ENCODE data around the gene TCEA3.

The TCEA3 gene

DNA sequence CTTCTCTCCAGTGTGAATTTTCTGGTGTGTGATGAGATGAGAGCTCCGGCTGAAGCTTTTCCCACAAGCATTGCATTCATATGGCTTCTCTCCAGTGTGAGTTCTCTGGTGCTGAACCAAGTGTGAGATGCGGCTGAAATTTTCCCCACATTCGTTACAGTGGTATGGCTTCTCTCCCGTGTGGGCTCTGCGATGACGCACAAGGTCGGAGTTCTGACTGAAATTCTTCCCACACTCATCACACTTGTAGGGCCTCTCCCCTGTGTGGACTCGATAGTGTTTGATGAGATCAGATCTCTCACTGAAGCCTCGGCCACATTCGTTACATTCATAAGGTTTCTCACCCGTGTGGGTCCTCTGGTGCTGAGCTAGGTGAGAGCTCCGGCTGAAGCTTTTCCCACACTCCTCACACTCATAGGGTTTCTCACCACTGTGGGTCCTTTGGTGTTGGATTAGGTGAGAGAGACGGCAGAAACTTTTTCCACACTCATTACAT, 62.3 kb downstream of the TCEA3 start:
- no peak for DNase-seq

DNA sequence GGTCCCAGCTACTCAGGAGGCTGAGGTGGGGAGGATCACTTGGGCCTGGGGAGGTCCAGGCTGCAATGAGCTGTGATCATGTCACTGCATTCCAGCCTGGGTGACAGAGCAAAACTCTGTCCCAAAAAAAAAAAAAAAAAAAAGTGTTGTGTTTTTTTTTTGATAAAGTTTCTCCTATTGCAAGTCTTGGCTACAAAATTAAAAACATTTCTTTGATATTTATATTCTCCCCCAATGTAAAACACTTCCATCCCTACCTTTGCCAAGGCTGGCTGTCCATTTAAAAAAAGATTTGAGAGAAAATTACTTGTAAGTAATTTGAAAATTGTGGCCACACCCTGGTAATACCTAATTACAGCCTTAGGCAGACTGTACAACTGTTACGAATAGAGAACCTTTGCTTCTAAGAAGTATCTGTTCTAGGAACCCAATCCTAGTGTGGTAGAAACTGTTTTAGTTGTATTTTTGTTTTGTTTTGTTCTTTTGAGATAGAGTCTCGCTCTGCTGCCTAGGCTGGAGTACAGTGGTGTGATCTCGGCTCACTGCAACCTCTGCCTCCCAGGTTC, 66.2 kb downstream of the TCEA3 start:
- DNase-seq, result no peak

DNA sequence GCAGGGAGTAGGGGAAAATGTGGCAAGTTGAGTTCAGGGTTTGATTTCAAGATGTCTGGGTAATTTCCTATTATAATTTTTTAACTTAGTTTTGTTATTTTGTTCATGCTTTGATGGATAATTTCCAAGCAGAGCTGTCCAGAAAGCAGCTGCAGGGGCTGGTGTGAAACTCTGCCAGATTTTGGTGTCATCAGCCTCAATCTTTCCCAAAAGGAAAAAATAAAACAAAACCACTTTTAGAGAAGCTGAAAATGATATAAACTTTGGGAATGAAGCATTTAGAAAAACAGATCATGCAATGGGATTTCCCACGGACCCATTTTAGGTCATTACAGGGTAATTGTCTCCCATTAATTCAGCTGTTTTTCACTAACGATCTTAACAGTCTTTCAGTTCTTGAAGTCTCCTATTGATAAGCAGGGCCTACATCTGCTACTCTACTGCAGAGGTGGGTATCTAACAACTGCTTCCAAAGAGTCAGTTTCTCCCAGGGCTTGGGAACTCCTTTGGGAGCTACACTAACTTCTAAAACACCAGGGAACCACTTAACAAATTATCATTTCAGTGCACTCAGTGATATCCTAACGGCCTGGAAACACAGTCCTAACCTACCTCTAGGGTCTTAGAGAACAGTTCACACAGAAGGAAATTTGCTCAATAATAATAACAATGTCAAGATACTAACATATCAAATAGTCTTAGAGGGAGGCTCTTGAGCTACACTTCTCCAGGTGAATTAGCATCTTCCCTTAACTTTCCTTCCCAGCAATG, 67.2 kb downstream of the TCEA3 start:
- DNase-seq, result no peak

DNA sequence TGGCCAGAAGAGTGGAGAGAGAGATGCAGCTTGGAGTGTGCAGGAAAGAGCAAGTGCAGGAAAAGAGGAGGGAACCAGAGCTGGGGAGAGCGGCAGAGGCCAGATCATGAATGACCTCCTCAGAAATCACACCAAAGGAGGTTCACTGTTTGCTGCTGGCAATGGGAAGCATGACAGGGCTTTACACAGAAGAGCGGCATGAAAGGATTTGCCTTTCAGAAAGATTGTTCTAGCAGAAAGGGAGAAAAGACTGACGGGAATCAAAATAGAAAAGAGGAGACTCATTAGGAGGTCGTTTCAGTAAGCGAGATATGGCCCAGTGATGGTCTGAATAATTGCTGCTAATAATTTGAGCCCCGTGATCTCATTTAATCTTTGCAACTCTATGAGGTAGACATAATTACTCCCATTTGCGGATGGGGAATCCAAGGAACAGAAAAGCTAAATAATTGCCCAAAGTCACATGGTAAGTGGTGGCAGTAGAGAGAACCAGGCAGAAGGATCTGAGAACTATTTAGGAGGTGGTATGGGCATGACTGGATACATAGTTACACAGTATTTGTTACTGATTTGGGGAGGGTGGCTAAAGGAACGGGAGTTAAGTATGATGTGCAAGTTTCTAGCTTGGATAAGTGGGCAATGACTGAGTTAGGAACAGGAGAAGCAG, 67.9 kb downstream of the TCEA3 start:
- no peak for DNase-seq

DNA sequence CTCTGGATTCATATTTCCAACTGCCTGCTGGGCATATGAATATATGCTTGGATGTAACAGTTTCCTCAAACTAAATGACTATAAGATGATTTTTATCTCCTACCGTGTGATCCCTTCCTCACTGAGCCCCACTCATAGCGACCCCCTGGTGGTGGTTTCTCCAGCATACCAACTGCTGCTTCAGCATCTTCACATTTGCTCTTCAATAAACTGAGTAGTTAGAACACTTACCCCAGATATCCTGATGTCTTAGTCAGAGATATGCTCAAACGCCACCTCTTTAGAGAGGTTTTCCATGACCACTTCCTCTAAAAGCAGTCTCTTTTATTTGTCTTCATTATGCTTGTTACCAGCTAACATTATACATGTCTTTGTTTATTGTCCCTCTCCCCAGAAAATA, 70.3 kb downstream of the TCEA3 start:
- DNase-seq, result no peak

DNA sequence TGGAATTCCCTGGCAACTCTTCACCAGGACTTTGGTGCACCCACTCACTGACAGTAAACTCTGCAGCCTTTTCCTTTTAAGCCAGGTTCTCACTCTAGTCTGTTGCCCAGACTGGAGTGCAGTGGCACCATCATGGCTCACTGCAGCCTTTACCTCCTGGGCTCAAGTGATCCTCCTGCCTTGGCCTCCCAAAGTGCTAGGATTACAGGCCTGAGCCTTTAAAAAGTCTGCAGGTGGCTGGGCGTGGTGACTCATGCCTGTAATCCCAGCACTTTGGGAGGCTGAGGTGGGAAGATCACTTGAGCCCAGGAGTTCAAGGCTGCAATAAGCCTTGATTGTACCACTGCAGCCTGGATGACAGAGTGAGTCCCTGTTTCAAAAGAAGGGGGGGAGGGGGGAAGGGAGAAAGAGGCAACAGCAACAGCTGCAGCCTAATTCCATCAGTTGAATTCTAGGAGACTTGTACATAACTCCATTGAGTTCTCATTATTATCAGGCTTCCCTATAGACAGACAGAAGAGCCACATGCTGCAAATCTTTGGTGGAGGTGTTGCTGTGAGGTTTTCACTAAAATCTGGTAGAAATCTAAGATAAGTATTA, 72.4 kb downstream of the TCEA3 start:
- DNase-seq, result no peak

DNA sequence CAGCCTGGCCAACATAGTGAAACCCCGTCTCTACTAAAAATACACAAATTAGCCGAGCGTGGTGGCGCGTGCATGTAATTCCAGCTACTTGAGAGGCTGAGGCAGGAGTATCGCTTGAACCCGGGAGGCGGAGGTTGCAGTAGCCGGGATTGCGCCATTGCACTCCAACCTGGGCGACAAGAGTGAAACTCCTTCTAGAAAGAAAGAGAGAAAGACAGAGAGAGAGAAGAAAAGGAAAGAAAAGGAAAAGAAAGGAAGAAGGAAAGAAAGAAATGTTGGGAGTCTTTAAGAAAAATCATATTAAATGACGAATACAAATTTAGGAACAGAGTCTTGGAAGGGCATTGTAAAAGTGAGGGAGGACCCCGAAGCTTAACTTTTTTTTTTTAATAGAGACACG, 78.6 kb downstream of the TCEA3 start:
- DNase-seq, result no peak

DNA sequence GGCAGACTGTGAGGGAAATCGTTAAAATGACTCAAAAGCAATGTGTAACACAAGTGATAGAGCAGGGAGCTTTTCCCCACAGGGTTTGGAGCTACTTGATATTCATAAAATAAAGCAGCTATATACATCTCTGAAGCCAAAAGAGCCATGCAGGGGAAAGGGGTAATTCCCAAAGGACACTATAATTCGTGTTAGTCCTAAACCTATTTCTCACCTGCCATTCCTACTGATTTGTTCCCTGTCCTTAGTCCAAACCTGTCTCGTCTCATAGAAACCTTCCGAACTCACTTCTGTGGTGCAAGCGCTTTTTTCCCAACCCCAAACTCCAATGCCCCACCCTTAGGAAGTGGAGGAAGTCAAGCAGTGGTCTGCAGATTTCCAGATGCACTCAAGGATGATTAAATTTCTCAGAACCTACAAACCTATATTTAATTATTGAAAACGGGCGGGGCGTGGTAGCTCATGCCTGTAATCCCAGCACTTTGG, 79.5 kb downstream of the TCEA3 start:
- DNase-seq, result no peak

DNA sequence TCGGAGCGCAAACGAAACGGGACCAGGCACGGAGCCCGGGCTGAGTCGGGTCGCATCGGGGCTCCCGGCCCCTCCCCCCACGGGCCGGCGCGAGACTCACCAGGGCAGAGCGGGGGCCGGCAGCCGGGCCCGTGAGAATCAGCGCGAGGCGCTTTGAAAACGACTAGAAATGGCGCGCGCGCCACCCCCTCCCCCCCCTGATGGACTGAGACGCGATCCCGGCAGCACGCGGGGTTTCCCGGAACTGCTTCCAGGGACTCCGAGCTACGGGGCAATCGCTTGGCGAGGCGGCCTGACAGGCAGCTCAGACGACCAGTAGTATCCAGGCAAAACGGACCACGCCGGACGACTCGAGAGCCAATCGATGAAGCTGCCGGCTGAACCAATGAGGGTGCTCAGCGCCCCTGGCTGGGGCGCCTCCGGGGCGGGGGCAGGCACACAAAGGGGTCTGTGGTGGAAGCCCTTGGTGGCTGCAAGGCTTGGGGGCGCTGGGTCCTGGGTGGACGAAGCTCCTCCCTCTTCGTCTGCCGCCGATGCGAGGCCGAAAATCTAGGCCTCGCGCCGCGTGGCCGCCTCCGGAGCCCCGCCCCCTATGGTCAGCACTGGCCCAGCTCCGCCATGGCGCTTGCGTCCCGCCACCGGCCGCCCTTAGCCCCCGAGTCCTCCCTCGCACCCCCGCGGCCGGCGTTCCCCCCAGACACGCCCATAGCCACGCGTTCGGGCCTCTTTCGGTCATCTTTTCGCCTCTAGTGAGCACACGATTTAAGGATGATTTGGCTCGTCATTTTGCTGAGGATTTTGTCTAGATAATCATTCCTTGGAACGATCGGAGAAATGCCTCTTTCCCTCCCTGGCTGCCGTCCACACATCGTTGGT, 80.2 kb downstream of the TCEA3 start, which contains the start of gene HNRNPR:
Gene HNRNPR (minus strand): TSS at position 174 of the 876 bp plus-strand sequence. CDS start 3,276 bp downstream, outside the sequence.
- DNase-seq, result peak; percentile 98

DNA sequence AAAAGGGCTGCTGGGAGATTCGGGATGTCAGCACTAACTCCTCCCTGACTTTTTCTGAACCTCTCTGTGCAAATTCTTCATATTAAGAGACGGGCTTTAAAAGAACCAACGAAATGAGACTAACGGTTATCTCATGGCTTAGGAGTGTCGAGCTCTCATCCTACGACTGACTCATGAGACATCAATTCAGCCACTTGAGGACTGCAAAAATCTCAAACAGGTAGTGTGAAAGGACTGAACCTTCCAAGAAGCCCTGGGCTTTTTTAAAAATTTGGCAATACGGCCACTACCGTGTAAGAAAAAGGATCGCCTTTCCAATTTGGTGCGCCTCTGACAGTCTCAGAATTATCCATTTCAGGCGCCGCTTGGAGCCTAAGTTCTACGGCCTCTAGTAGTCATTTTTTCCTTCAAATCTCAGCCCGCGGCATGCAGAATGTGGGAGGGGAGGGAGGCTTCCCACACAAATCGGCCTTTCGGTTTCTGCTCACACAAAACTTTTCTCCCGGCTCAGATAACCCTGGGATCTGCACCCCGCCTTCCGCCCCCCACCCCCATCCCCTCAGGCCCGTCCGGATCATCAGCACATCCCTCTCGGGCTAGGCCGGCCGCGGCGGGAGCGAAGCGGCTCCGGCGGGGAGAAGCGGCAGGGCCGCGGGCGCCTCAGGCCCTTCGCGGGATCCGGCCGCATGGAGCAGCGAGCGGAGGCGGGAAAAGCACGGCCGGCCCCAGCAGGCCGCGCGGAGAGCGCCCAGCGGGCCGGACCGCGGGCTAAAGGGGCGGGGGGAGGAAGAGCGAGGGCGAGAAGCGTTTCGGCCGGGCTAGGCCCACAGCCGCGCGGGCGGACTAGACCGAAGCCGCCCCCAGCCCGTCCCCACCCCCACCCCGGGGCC, 81.1 kb downstream of the TCEA3 start:
- no peak for DNase-seq

DNA sequence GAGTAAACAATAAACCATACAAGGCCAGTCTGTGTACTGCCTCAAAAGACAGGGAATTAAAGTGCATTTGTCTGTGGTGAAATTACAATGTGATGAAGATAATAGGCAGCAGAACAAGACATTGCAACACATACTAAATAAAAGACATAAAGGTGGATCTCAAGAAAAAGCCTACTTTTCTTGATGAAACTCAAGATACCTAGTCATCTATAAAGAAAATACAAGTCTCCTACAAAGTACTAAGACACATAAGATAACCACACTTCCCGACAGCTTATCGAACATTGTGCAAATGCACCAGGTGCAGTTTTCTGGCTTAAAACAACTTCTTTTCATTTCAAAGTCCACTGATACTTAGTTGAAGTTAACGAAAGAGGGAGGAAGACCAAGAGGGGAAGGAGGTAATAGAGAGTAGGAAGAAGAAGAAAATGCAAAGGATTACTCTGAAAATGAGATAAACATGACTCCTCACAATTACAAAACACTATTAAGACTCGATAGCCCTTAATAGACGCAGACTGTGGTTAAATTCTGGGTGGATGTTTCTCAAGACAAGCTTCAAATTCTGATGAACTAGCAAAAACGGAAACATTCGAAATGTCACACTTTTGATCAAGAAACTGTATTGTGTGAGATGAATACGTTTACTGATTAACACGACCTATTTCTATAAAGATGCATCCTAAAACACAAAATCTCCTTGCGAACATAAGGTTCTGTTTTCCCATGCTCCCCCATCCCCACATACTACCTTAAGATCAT, 82.4 kb downstream of the TCEA3 start:
- no peak for DNase-seq

DNA sequence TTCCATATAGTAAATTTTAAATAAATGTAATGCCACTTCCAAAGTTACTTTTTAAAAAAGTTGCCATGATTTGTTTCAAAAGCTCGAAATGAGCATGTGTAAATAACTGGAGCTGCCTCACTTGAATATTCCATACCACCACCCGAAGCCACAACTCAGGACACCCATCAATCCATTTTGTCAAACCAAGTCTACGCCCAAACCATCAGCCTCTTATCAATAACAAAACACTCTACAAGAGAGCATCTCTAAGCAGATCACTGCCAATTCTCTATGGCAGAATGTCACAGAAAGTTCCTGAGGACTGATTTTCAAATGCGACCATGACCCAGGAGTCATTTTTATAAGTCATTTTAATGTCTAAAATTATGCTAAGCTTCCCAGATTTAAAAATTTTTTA, 84.9 kb downstream of the TCEA3 start:
- DNase-seq, result no peak

DNA sequence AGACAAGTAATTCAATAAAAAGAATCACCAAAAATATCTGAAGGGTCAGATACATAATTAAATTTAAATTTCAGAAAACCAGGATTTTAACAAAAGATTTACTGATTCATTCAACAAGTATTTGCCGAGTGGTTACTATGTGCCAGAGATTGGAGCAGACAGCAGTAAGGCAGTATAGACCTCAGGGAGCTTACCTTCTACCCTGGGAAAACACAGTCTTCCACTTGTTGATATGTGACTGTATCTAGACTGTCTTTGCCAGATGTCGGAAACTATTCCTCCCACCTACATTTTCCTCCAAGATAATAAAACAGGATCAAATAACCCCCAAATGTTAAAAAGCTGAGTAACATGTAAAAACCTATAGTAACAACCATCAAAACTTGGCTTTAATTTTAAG, 86.7 kb downstream of the TCEA3 start:
- no peak for DNase-seq

DNA sequence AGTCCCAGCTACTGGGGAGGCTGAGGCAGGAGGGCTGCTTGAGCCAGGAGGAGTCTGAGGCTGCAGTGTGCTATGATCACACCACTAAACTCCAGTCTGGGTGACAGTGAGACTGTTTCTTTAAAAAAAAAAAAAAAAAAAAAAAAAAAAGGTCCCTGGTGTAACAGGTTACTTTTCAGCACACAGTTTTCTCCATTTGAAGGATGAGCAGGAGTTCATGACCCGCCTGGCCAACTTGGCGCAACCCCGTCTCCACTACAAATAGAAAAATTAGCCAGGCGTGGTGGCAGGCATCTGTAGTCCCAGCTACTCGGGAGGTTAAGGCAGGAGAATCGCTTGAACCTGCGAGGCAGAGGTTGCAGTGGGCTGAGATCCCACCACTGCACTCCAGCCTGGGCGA, 92.8 kb downstream of the TCEA3 start:
- DNase-seq, result no peak

All from NCI-H1436 treated with DMSO at 0.1 percent for 48 hours (cell line).